HG02610 (cell line): ENCODE measurements around the gene AADACL4.
"Not testable (repeated sequence)": the region's sequence is repeated elsewhere in the genome, so short reads cannot be mapped to it uniquely, and the experiment has no call there.

ENCODE experiments used
- ATAC-seq: cut with Tn5 transposase; IDR thresholded peaks from one replicate; pipeline ENCODE4 v1.9.1; 2021; ENCODE audit warnings: mild to moderate bottlenecking, moderate library complexity; ENCODE audit not compliant: unreplicated experiment

AADACL4 gene

DNA sequence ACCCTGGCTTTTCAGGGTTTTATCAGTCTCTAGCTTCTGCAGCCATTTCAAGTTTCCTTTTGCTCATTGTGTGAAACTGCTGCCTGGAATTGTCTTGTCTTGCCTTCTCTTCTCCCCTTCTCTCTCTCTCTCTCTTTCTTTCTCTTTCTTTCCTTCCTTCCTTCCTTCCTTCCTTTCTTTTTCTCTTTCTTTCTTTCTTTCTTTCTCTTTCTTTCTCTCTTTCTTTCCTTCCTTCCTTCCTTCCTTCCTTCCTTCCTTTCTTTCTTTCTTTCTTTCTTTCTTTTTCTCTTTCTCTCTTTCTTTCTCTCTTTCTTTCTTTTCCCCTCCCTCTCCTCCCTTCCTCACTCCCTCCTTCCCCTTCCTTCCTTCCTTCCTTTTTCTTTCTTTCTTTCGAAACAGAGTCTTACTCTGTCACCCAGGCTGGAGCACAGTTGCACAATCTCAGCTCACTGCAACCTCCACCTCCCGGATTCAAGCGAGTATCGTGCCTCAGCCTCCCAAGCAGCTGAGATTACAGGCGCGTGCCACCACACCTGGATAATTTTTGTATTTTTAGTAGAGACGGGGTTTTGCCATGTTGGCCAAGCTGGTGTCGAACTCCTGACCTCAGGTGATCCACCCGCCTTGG, 14.1 kb downstream of the AADACL4 start:
- not testable (repeated sequence) for ATAC-seq

- no peak for ATAC-seq
Measured at GRCh38 chr1:12658531-12659453, 14.9 kb downstream of the AADACL4 start.

GRCh38 chr1:12661606-12662219, 17.8 kb downstream of the AADACL4 start:
- ATAC-seq = no peak

DNA sequence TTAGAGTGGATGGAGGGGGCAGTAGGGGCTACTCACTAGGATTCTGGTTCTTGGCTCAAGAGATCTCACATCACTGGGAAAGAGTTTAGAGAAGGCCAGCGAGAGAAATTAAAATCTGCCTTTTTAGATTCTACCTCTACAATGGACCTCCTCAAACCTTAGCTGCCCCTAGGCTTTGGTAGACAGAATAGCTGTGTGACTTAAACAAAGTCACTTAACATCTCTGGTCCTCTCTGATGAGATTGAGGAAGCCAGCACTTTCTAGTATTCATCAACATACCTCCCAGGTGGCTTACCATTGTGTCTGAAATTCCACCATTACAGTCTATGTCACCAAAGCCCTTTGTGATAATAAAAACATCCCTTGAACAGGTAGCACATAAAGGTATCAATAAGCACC, 18.7 kb downstream of the AADACL4 start:
- ATAC-seq = no peak

- no peak for ATAC-seq
Measured at GRCh38 chr1:12665511-12665910, 21.6 kb downstream of the AADACL4 start.

- no peak for ATAC-seq
Measured at GRCh38 chr1:12666141-12666735, 22.4 kb downstream of the AADACL4 start.

DNA sequence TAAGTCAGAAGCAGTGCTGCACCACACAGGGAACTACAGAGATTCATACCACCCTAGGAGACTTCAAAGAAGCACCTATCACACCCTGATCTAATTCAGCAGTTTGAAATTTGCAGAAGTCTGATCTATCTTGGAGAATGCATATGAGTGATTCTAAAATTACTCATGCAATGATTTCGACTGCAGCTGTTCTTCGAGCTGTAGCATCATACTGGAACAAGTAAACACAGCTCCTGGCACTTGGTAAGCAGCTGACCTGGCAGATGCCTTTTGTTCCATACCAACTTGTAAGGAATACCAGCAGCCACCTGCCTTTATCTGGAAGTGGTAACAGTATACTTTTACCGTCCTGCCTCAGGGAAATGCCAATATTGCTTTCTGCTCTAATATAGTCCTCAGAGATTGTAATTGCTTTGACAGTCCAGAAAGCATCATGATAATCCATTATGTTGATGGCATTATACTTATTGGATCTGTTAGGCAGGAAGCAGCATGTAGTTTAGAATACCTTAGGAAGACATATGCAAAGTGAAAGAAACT, 25.7 kb downstream of the AADACL4 start:
- no peak for ATAC-seq

GRCh38 chr1:12674358-12674757, 30.5 kb downstream of the AADACL4 start:
- ATAC-seq = no peak

DNA sequence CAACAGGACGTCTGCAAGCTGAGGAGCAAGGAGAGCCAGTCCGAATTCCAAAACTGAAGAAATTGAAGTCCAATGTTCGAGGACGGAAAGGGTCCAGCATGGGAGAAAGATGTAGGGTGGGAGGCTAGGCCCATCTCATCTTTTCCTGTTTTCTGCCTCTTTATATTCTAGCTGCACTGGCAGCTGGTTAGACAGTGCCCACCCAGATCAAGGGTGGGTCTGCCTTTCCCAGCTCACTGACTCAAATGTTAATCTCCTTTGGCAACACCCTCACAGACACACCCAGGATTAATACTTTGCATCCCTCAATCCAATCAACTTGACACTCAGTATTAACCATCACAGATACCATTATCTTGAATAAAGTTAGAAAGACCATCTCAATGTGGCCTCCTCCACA, 32.2 kb downstream of the AADACL4 start:
- not testable (repeated sequence) for ATAC-seq

DNA sequence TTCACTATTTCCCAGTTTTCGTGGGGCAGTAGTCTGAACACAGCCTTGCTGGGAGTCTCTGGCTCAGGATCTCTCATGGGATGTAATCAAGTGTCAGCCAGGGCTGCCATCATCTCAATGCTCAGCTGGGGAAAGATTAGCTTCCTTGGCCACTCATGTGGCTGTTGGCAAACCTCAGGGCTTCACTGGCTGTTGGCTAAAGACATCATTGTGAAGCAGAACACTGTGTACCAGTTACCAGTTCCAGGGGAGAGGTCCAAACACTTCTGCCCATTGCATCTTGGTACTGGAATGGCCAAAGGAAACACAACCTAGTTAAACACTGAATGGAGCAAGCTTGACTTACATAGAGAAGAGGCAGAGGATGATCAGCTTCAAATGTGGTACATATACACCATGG, 33.7 kb downstream of the AADACL4 start:
- ATAC-seq = no peak

- ATAC-seq = no peak
Measured at GRCh38 chr1:12678350-12678749, 34.5 kb downstream of the AADACL4 start.

DNA sequence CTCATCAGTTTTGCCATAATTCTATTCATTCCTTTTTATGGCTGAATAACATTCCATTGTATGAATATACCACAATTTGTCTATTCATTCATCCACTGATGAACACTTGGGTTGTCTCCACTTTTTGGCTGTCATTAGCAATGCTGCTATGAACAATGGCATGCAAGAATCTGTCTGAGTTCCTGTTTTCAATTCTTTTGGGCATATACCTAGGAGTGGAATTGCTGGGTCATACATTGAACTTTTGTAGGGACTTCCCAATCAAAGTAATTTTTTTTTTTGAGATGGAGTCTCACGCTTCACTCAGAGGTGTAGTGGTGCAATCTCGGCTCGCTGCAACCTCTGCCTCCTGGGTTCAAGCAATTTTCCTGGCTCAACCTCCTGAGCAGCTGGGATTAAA, 34.9 kb downstream of the AADACL4 start:
- no peak for ATAC-seq

GRCh38 chr1:12690156-12690555, 46.3 kb downstream of the AADACL4 start:
- no peak for ATAC-seq

GRCh38 chr1:12692967-12693782, 49.3 kb downstream of the AADACL4 start:
- no peak for ATAC-seq

GRCh38 chr1:12696658-12697057, 52.8 kb downstream of the AADACL4 start:
- ATAC-seq = no peak

- ATAC-seq = no peak
Measured at GRCh38 chr1:12697397-12697796, 53.5 kb downstream of the AADACL4 start.

- ATAC-seq = no peak
Measured at GRCh38 chr1:12703821-12704451, 60.1 kb downstream of the AADACL4 start.

- no peak for ATAC-seq
Measured at GRCh38 chr1:12706061-12706460, 62.2 kb downstream of the AADACL4 start.

DNA sequence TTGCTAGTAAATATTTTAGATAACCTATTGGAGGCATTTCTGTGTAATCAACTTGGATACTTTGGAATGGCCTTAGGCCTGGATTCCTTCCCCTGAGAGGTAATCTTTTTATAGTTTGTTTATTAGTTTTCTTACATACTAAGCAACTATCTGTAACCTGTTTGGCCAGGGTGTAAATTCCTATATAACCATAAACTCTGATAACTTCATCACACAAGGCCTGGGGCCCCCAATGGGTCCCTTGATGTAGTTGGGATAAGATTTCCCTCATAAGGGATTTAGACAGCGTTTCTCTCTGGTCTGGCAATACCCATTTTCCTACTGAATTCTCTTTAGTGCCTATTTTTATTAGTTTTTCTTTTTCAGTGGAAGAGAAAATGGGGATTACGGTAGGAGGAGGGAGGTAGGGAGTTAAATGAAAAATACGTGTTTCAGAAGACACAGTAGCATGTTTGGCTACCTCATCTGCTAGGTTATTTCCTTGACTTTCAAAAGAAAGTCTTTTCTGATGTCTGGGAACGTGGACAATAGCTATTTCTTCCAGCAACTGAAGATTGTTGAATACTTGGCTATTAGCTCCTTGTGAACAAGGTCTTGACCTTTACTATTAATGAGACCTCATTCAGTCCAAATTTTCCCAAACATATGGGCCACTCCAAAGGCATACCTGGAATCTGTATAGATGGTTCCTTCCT, 64.7 kb downstream of the AADACL4 start:
- no peak for ATAC-seq
